NCI-H2081 treated with DMSO at 0.1 percent for 48 hours (cell line): Measurements from ENCODE around the gene PCDH15.

Experiments
- DNase-seq: peaks from one replicate; lab custom pipeline; 2025; lab: John Stamatoyannopoulos, UW

PCDH15 gene

DNA sequence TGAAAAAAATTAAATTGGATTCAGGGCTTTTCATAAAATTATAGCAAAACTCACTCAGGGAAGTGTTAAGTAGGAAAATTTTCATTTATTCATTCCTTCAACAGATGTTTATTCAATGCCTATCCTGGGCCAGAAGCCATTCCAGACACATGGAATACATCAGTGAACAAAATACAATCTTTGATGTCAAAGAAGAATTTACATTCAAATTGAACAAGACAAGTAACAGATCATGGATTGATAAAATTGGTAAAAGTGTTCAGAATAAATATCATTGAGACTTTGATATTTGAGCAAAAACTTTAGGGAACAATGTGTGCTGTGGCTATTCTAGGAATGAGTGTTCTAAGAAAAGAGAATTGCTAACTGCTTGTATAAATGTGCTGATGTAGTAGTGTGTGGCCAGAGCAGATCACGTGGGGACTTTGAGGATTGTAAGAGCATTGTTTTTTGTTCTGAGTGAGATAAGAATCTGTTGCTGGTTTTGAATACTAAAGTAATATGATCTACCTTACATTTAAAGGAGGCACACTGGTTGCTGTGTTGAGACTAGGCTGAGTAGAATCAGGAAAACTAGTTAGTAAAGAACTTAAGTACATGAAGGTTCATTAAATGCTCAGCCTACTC, 957.2 kb downstream of the PCDH15 start:
- no peak for DNase-seq

DNA sequence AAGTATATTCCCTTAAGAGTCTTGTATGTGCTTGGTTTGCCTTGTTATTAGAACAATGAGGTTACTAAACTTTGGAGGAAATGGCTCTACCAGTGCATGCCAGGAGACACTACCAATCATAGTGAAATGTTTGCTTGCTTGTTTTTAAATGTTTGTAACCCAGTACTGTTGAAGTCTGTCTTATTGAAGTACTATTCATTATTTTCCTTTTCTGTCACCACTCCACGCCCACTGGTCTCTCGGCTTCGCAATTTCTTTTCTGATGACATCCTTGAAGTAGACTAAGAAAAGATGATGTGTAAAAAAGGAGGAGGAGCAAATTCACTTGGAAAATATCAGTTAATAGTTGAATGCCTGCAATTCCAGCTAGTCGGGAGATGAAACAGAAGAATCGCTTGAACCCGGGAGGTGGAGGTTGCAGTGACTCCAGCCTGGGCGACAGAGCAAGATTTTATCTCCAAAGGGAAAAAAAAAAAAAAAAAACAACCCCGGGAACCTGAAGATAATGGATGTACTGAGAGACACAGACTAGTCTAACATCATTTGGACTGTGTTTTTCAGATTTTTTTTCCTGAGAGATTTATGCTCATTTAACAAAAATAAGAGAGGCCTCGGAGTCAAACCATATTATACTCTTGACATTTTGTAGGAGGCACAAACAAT, 959.4 kb downstream of the PCDH15 start:
- no peak for DNase-seq

GRCh38 chr10:53840653-53841052, 960.4 kb downstream of the PCDH15 start:
- no peak for DNase-seq

GRCh38 chr10:53839440-53840039, 961.5 kb downstream of the PCDH15 start:
- peak; percentile 1 for DNase-seq

GRCh38 chr10:53836638-53837037, 964.4 kb downstream of the PCDH15 start:
- DNase-seq, result no peak

DNA sequence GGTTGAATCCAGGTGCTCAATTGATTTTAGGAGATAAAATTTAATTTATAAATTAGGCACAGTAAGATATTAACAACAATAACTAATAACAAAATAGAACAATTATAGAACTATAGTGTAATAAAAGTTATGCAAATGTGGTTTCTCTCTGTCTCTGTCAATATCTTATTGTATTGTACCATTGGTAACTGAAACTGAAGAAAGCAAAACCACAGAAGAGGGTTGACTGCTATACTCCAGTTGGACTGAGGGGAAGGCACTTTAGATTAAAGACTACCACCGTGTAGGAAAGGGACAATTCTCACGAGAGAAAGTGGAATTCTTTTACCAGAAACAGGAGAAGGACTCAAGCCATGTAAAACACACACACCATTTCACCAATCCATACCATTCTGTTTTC, 967.1 kb downstream of the PCDH15 start:
- DNase-seq, result no peak

- DNase-seq, result no peak
Observed at GRCh38 chr10:53827261-53827660, 973.8 kb downstream of the PCDH15 start.

DNA sequence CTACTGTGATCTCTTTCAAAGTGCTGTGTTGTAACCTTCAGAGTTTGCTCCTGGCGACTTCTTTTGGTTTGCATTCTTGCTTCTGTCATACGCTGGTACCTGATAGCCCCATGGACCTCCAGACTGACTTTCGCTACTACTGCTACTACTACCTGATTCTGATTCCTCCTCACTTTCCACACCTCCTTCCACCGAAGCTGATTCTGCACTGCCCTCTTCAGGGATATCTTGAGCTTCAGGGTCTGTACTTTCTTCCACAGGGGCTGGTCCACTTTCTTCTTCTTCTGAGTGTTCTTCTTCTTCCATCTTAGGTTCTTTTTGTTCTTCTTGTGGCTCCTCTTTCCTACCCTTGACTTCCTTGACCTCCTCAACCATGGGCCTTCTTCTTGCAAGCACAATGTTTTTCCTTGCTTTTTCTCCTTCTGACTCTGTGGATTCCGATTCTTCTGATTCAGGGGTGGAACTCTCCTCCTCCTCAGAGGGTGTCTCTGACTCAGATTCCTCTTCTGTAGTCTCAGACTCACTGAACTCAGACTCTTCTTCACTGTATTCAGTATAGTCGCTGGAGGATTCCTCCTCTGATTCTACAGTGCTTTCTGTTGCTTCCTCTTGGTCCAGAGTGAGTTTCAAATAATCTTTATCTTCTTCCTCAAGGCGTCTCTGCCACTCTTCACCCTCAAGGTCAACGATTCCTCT, 992.2 kb downstream of the PCDH15 start:
- DNase-seq, result no peak

DNA sequence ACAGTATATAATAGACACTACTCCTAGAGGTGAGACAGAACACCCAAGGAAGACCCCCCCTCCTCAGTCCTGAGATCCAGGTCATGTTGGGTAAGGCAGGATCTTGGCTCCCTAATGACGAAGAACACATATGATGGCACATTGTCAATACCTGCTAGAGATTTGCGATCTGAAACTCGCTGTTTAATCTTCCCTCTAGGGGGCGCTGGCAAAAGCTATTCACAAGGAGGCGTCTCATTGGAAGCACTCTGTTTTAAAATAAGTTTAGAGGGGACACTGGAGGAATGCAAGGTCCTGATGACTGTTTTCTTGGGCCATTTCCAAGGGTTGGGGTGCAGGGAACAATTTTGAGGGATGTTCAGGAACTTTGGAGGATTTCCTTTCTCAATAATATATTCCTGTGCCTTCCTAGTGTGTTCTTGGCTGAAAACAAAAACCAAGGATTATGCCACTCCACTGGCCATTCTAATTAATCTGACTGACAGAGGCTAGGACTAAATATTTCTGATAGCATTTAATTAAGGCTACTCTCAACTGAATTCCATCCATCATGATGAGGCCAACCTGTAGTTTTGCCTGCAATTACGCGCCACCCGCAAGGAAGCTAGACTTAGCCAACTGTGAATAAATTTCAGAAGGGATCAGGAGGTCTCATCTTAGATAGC, 1014.7 kb downstream of the PCDH15 start:
- DNase-seq, result no peak

GRCh38 chr10:53771701-53772100, 1029.3 kb downstream of the PCDH15 start:
- DNase-seq, result no peak

- no peak for DNase-seq
Observed at GRCh38 chr10:53770903-53771302, 1030.1 kb downstream of the PCDH15 start.

- no peak for DNase-seq
Observed at GRCh38 chr10:53765311-53765710, 1035.7 kb downstream of the PCDH15 start.

DNA sequence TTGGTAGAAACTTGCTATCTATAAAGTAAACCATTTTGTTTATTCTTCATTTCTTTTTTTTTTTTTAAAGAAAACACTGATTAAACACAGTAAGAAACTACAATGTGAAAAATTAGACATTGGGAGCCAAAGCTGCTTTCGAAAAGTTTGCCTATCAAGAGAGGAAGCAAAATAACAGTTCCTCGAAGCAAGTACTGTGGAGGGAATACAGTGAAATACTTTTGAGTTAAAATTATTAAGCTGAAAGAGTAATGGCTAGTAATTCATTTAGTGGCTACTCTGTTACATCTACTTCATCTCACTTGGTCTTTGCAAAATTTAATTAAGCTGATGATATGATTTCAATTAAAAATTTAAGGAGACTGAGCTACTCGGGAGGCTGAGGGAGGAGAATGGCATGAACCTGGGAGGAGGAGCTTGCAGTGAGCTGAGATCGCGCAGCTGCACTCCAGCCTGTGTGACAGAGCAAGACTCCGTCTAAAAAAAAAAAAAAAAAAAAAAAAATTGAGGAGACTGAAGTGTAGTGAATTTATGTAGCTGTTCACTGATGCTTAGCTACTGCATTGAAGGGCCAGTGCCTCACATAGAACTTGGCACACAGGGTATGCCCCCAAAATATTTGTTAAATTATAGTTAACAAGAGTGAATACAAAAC, 1046.3 kb downstream of the PCDH15 start:
- DNase-seq, result no peak
